ENCODE measurements around the gene FUBP3.
A peak's percentile ranks its signal among the peaks of the same experiment; 100 is the strongest.

FUBP3 gene

DNA sequence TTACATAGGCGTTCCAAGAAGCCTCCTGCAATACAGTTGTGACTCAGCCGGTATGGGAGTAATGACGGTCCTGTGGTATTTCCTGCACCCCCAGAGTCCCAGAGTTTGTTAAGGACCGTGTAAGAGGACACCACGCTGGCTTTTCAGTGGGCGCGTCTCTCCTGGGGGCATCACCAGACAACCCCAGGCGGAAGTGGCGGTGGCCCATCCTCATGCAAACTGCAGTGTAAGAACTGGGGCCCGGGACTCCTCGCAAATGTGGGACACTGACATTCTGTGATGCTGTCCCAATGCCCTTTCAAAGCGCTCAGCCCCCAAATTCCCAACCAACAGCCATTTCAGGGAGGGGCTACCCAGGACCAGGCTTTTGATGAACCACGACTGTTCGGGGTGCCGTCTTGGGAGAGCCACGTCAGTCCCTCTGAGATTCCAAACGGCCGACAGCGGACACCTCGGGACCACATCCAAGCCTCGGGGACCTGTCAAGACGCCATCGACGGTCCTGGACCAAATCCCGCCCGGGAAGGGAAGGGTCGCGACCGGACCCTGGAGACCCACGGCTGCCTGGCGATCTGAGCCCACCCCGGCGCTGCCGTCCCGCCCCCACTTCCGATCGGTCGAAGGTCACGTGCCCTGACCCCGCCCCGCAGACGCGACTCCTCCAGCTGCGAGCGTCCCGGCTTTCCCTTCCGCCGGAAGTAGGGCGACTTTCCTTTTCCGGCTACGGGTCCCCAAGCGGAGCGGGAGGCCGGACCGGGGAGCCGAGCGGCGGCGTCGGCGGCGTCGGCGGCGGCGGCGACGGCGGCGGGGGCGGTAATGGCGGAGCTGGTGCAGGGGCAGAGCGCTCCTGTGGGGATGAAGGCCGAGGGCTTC, at the start of gene FUBP3:
Gene FUBP3, plus strand, starts transcription at position 713 of the 873 bp plus-strand sequence. Its CDS starts 104 bp downstream, at position 817.
- peak within 1 kb of the TSS; percentile 97 for H3K4me3 ChIP-seq (ENCODE audit: low read length)
- DNase-seq (ENCODE audit: low read depth) = peak; percentile 89
- no peak for TF ChIP-seq CTCF (conservative IDR thresholded peaks at IDR 0.05; ENCODE audit: low read length)

DNA sequence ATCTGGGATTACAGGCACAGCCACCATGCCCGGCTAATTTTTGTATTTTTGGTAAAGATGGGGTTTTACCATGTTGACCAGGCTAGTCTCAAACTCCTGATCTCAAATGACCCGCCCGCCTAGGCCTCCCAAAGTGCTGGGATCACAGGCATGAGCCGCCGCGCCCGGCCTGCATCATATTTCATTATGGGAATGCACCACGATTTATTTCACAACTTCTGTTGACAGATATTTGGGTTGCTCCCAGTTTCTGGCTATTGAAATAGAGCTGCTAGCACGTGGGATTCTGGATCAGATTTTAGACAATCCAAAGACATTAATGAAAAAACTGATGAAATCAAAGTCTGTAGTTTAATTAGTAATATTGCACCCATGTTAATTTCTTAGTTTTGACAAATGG, 48.4 kb upstream of the FUBP3 start:
- DNase-seq (ENCODE audit: low read depth) = peak; percentile 57
- H3K4me3 ChIP-seq (ENCODE audit: low read length) = no peak overlapping the region
- no peak for TF ChIP-seq CTCF (conservative IDR thresholded peaks at IDR 0.05; ENCODE audit: low read length)

- DNase-seq (ENCODE audit: low read depth) = no peak
- H3K4me3 ChIP-seq (ENCODE audit: low read length) = no peak overlapping the region
- no peak for TF ChIP-seq CTCF (conservative IDR thresholded peaks at IDR 0.05; ENCODE audit: low read length)
Measured at GRCh38 chr9:130531670-130532069, 47.7 kb upstream of the FUBP3 start.

DNA sequence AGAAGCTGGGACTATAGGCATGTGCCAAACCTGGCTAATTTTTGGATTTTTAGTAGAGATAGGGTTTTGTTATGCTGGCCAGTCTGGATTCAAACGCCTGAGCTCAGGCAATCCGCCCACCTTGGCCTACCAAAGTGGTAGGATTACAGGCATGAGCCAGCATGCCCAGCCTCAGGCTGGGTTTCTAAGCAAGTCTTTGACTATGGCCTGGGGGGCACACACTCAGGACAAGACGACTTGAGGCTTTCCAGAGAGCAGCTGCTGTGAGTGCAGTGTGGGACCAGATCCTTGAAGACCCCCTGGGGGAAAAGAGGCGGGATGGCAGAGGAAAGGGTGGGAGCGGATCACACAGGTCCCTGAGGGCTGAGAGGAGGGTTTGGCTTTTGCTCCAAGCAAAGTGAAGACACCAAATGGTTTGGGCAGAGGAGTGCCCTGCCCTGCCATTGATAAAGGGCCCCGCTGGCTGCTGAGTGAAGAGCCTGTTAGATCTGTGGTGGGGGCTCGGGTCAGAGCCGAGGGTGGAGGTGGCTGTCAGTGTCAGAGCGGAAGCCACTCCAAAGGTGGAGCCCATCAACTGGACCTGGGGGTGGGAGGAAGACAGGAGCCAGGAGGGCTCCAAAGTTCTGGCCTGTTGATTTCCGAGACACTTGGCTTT, 46.8 kb upstream of the FUBP3 start:
- TF ChIP-seq CTCF (conservative IDR thresholded peaks at IDR 0.05; ENCODE audit: low read length) = no peak
- no peak for DNase-seq (ENCODE audit: low read depth)
- H3K4me3 ChIP-seq (ENCODE audit: low read length) = no peak overlapping the region

GRCh38 chr9:130535818-130536521, 43.4 kb upstream of the FUBP3 start:
- peak; percentile 39 for DNase-seq (ENCODE audit: low read depth)
- peak overlapping the region; percentile 37 for H3K4me3 ChIP-seq (ENCODE audit: low read length)
- TF ChIP-seq CTCF (conservative IDR thresholded peaks at IDR 0.05; ENCODE audit: low read length) = no peak

DNA sequence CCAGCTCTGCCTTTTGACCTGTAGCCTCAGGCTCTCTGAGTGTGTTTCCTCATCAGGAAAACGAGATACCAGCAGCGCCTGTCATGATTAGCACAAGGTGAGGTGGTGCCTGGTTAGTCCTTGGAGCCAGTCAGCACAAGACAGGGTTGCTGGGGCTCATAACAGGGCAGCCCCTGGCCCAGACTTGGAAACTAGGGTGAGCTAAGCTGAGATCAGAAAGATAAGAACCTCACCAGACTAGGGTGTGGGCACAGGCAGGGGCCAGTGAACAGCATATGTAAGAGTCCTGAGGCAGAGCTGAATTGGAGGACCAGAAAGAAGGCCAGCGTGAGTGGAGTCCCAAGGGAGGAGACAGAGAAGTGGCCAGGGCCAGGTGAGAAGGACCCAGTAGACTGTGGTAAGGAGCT, 42.7 kb upstream of the FUBP3 start:
- TF ChIP-seq CTCF (conservative IDR thresholded peaks at IDR 0.05; ENCODE audit: low read length) = no peak
- no peak for DNase-seq (ENCODE audit: low read depth)
- no peak overlapping the region for H3K4me3 ChIP-seq (ENCODE audit: low read length)

All from AG10803 (cell line).